AG10803 (cell line): ENCODE measurements around the gene ZIK1.

Experiments used
- DNase-seq: peaks from one replicate; pipeline ENCODE4 v3.0.0; 2010; ENCODE audit warnings: low read depth
- H3K4me3 ChIP-seq: 2 replicates; pipeline ENCODE4 v1.5.1; 2011; ENCODE audit warnings: mild to moderate bottlenecking, low read length, control low read depth
- TF ChIP-seq, protein P1 (sequence below): conservative IDR thresholded peaks from 2 replicates; pipeline ENCODE4 v1.5.1; 2011; ENCODE audit warnings: mild to moderate bottlenecking, low read length, control low read depth, inconsistent platforms

ZIK1 gene

DNA sequence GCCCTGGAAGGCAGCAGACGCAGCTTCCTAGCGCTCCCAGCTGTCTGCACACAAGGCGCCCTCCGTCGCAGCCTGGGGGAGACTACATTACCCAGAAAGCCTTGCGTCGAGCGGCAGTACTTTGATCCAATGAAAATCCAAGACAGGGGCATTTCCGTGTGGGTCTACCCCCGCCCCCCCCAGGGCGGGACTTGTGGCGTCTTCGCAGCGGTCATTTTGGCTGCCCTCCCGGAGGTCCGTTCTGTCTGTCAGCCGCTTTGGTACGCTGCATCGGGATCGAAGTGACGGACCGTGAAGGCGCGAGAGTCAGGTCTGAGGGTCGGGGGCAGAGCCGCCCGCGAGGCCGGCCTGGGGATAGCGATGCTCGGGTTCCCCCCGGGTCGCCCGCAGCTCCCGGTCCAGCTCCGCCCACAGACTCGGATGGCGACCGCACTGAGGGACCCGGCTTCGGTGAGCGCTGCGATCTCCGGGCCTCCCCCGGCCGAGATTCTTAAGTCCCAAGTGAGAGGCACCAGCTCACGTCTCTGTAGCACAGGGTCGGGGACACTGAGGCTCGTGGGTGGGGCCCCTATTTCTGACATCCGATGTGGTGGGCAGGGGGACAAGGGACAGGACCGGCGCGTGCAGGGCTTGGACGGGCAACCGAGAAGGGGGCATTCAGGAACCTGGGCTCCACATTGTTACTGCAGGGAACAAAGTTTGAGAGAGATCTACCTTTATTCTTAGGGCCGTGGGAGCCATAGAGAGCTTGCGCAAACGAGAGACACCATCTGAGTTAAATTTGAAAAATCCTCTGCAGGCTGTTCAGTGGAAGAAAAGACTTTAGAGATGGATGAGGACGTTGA lies 49.3 kb downstream of the ZIK1 start, which contains the start of gene ZNF211:
ZNF211 (plus strand) TSS at position 182 of the 845 bp plus-strand sequence; CDS start at position 361, 179 bp downstream.
- peak; percentile 91 for DNase-seq
- peak within 1 kb of the TSS; percentile 84 for H3K4me3 ChIP-seq
- TF ChIP-seq, protein P1, sequence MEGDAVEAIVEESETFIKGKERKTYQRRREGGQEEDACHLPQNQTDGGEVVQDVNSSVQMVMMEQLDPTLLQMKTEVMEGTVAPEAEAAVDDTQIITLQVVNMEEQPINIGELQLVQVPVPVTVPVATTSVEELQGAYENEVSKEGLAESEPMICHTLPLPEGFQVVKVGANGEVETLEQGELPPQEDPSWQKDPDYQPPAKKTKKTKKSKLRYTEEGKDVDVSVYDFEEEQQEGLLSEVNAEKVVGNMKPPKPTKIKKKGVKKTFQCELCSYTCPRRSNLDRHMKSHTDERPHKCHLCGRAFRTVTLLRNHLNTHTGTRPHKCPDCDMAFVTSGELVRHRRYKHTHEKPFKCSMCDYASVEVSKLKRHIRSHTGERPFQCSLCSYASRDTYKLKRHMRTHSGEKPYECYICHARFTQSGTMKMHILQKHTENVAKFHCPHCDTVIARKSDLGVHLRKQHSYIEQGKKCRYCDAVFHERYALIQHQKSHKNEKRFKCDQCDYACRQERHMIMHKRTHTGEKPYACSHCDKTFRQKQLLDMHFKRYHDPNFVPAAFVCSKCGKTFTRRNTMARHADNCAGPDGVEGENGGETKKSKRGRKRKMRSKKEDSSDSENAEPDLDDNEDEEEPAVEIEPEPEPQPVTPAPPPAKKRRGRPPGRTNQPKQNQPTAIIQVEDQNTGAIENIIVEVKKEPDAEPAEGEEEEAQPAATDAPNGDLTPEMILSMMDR: no peak

DNA sequence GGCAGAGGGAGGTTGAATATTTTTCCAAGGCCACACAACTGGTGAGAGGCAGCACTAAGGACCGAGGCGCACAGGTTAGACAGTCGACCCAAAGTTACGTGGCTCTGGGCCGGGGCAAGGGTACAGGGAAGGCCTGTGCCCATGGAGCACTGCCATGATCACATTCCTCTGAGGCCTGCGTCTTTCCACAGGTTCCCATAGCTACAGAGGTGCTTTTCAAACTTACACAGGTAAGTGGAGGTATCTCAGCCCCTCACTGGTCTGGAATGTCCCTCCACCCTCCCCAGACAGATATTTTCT lies 49.8 kb downstream of the ZIK1 start:
- DNase-seq: no peak
- TF ChIP-seq, protein P1: no peak
- H3K4me3 ChIP-seq: peak overlapping the region; percentile 84

DNA sequence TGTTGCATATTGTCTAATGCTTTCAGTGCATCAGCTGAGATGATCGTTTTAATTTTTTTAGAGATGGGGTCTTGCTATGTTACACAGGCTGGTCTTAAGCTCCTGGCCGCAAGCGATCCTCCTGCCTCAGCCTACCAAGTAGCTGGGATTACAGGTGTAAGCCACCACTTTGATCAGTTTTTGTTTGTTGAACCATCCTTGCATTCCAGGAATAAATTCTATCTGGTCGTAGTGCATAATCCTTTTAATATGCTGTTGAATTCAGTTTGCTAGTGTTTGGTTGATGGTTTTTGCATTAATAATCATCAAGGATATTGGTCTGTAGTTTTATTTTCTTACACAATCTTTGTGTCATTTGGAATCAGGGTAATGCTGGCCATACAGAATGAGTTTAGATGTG lies 53.4 kb downstream of the ZIK1 start:
- TF ChIP-seq, protein P1: no peak
- H3K4me3 ChIP-seq: no peak overlapping the region
- DNase-seq: no peak

DNA sequence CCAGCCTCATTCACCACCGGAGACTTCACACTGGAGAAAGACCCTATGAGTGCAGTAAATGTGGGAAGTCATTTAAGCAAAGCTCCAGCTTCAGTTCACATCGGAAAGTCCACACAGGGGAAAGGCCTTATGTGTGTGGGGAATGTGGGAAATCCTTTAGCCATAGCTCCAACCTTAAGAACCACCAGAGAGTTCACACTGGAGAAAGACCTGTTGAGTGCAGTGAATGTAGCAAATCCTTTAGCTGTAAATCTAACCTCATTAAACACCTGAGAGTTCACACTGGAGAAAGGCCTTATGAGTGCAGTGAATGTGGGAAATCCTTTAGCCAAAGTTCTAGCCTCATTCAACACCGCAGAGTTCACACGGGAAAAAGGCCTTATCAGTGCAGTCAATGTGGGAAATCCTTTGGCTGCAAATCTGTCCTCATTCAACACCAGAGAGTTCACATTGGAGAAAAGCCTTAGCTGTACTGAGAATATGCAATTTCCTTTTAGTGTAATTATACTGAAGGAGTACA lies 57.8 kb downstream of the ZIK1 start:
- TF ChIP-seq, protein P1: no peak
- DNase-seq: no peak
- no peak overlapping the region for H3K4me3 ChIP-seq

DNA sequence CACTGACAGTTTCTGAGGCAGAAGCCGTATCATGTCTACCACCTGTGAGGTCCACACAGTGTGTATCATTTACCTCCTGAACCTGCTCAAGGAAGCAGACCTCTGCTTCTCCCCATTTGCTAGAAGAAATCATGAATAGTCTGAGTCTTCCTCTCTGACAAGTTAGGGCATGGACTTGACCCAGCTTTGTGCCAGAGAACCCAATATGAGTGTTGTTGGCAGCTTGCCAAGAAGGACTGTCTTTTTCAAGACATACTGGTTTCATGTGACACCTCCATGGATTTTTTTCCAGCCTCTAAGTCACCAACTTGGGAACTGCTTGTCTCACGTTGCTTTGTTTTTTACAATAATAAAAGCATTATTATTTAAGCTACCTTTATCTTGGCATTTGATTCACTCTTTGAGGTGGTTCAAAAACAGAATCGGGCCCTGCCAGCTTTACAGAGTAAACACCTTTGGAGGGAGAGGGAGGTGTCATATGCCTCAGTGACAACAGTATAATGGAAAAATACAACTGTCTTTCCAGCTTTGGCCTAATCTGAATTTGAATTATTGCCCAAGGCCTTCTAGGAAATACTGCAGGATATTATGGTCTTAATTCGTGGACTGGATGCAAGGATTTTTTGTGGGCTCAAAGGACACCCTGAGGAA lies 58.6 kb downstream of the ZIK1 start:
- no peak for DNase-seq
- H3K4me3 ChIP-seq: no peak overlapping the region
- TF ChIP-seq, protein P1: no peak
